Activated CD4-positive, CD25-positive, alpha-beta regulatory T cell treated with anti-CD3 and anti-CD28 coated beads, Interleukin-2, amount 50 U/mL, for 24 hours (primary cell): ENCODE results near the gene SAMD10.
"Not testable (repeated sequence)": the region's sequence is repeated elsewhere in the genome, so short reads cannot be mapped to it uniquely, and the experiment has no call there.

ENCODE experiments used
- ATAC-seq, 2 donors: fragments of 150-1000 bp; cut with Tn5 transposase; one replicate each; pipeline ENCODE4 v1.10.0; 2021; ENCODE audit warnings: mild to moderate bottlenecking in 1 of 2, moderate library complexity in 1 of 2

The SAMD10 gene

DNA sequence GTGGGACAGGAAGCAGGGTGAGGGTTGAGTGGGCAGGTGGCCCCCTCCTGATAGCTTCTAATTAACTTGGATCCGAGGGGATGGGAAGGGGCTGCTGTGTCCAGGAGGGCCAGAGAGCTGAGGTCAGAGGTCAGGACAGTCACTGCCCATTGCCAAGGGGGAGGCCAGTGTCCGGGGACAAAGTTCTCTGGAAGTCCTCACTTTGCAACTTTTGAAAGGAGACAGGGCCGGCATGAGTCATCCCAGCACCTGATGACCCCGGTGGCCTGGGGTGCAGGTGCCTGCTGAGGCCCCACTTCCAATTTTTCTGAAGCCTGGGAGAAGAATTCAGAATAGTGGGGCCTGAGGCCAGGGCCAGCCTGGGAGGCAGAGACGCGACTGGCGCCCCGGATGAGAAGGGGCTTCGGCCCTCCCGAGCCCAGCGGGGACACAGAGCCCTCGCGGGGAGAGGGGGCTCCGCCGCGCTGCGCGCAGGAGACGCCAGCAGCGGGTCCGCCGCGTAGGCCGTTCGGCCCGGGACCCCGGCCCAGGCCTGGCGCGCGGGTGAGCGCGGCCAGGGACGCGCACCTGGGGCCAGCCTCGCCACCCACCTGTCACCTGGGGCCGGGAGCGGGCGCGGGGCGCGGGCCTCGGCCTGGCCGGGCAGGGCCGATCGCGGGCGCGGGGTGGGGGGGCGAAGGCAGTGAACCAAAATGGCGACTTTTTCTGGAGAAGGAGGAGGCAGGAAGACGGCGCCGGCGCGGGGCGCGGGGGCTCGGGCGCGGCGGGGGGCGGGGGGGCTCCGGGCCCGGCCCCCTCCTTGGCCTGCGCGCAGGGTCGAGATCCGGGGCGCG lies 10.3 kb downstream of the SAMD10 start:
- peak; percentile 29 to 34 for ATAC-seq

GRCh38 chr20:63968136-63968927 lies 11.1 kb downstream of the SAMD10 start:
- ATAC-seq: no peak

DNA sequence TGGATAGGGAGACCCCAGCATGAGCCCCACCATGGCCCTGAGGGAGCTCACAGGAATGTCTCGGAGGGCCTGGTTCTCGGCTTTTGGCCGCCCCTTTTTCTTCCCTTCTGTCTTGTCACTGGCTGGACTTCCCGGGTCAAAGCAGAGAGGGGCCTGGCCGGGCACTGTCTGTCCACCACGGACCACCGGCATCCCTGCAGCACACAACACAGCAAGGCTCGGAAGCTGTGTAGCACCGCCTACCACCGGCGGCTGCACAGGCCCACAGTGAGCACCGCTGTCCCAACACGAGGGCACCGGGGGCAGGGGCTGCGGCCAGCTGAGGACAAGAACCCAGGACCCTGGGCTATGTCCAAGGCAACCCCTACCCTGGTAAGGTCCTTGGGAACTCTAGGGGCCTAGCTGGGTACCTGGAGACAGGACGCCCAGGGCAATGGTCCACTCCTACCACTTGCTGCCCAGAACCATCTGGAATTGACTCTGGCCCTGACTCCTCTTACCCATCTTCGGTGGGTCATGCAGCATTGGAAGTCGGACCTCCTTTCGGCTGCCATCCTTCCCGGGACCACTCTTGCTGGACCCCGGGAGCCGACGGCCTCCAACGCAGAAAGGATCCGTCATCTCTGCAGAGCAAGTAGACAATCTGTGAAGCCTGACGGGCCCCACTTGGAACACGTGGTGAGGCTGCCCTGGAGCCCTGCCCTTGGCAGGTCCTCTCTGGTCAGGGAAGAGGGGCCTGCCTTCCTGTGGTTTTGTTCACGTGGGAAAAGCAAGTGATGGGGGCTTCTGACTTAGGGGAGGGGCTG lies 11.9 kb downstream of the SAMD10 start:
- no peak for ATAC-seq

GRCh38 chr20:63966944-63967322 lies 12.5 kb downstream of the SAMD10 start:
- no peak for ATAC-seq

DNA sequence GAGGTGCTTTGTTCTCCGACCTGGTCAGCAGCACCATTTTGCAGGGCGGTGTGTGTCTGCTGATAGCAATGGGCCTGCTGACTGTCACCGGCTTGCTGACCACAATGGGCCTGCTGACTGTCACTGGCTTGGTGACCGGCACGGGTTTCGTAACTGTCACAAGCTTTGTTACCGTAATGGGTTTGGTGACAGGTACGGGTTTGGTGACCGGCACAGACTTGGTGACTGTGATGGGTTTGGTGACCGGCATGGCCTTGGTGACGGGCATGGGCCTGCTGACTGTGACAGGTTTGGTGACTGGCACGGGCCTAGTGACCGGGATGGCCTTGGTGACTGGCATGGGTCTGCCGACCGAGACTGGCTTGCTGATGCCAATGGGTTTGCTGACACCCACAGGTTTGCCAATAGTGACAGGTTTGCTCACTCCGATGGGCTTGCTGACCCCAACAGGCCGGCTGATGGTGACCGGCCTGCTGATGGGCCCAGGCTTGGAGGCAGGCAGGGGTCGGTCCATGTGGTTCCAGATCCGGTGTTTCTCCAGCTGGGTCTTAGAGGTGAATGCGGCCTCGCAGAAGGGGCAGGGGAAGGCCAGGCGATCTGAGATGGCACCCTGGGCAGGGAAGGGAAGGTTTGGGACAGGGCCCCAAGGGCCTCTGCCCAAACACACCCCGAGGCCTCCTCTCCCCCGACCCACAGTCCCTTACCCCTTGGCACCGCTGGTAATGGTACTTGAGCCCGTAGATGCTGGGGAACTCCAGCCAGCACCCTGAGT lies 13.1 kb downstream of the SAMD10 start:
- no peak for ATAC-seq

GRCh38 chr20:63964412-63964811 lies 15.0 kb downstream of the SAMD10 start:
- no peak for ATAC-seq

DNA sequence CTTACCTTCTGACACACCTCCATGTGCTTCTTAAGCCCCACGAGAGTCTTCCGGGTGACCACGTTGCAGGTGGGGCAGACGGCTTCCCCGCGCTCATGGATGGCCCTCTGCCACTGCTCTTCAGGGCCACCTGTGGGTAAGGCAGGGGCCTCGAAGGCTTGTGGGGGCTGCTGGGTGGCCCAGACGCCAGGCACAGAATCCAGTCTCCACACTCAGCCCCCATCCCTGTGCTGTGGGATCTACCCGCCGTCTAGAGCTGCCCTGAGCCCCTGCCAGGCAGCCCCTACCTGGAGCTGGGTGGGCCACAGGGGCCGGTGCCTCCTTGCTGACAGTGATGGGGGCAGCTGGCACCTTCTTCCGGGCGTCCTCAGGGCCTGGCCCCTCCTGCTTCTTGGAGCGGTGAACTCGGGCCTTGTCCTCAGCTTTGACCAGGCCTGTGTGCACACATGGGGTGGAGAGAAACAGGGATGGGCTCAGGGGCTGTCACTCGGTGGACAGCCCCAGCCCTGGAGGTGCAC lies 15.6 kb downstream of the SAMD10 start:
- no peak for ATAC-seq

- ATAC-seq: no peak
Observed at GRCh38 chr20:63963348-63963741, 16.1 kb downstream of the SAMD10 start.

GRCh38 chr20:63962426-63963347 lies 16.8 kb downstream of the SAMD10 start:
- ATAC-seq: no peak

DNA sequence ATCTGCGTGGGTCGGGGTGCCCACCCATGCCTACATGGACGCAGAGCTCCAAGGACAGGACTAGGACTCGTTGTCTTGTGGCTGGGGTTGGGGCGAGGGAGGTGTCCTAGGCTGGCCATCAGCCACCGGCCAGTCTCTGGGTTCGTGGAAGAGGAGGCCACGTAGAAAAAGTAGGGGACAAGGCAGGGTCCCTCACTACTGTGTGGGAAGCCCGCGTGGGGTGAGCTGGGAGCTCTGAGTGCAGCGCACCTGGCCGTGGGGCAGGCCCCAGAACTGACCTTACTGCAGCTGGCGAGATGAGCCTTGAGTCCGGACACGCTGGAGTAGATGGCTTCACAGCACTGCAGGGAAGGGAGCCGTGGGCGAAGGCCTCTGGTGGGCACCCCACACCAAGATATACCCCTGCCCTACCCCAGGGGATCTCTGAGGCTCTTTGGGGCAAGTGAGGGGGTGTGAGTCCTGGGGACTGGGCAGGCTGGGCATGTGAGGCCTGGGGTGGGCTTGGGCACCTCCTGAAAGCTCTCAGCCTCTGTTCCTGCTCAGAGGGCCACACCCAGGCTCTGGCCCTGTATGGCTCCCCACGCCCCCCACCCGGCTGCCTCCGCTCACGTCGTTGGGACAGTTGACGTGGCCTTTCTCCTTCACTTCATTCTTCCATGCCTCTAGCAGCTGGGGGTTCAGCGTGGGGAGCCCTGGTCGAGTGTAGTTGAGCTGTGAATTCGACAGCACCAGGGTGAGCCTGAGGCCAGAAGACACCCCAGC lies 17.6 kb downstream of the SAMD10 start:
- no peak for ATAC-seq

- ATAC-seq: not testable (repeated sequence)
Observed at GRCh38 chr20:63960654-63961621, 18.5 kb downstream of the SAMD10 start.

DNA sequence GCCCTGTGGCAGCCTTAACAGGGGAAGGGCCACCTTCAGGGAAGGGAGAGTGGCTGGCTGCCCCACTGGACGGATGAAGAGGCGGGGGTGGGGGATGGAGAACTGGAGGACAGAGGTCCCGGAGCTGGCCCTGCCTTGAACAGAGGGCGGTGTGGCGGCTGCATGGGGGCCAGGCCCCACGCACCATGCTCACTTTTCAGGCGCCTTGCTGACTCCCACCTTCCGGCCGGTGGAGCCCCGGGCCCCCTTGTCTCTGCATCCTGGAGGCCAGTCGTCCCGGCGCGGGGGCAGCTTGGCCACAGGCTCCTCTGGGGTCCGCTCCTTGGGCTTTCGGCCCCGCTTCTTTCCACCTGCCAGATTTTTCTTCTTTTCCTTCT lies 19.8 kb downstream of the SAMD10 start:
- no peak for ATAC-seq

- no peak for ATAC-seq
Observed at GRCh38 chr20:63958964-63959698, 20.3 kb downstream of the SAMD10 start.

DNA sequence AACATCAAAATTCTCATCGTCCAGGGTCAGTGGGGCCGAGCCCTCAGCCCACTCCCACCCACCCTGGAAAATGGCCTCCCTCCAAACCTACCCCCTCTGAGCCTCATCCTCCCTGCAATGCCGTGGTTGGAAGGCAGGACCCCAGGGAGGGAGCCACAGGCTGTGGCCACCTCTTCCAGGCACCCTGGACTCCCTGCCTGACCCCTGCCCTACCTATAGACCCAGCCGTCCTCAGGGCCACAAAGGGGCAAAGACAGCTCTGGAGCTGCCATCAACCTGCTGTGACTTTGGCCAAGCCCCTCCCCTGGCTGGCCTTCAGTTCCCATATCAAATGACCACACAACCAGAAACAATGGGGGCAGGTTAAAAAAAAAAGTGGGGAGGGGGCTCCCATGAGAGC lies 21.0 kb downstream of the SAMD10 start:
- ATAC-seq: no peak

- ATAC-seq: no peak
Observed at GRCh38 chr20:63957690-63958441, 21.6 kb downstream of the SAMD10 start.

- ATAC-seq: peak; percentile 53 to 62
Observed at GRCh38 chr20:63957004-63957689, 22.3 kb downstream of the SAMD10 start.

DNA sequence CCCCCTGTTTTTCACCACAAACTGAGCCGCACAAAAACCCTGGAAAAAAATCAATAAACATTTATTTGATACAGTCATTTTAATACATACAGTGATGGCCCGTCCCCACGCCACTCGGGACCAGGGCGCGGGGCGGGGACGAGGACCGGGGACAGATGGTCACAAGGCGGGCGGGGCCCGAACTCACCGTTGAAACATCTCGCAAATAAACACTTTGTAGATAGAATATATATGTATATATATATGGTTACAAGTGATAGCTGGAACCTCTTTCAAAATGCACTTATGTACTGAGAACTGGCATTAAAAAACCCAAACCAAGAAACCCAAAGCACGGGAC lies 22.8 kb downstream of the SAMD10 start:
- peak; percentile 6 to 10 for ATAC-seq
